Loucy (cell line): ENCODE results near the gene KCNQ5.

Experiments used
- H2AFZ ChIP-seq: fragments of 200-600 bp; sonication (generic); 2 replicates; pipeline ENCODE4 v1.6.0; 2016; ENCODE audit warnings: antibody characterized with exemption, mild to moderate bottlenecking, low read length, moderate library complexity
- H3F3A ChIP-seq: fragments of 200-600 bp; 2 replicates; pipeline ENCODE4 v1.6.0; 2016; ENCODE audit warnings: antibody characterized with exemption, low read depth, mild to moderate bottlenecking
- H3K27me3 ChIP-seq: fragments of 200-600 bp; sonication (generic); 2 replicates; pipeline ENCODE4 v1.6.1; 2014; ENCODE audit warnings: low read length, mild to moderate bottlenecking; ENCODE audit not compliant: insufficient read depth, poor library complexity, severe bottlenecking
- H3K36me3 ChIP-seq: fragments of 200-600 bp; sonication (generic); 2 replicates; pipeline ENCODE4 v1.6.1; 2016; ENCODE audit warnings: low read length; ENCODE audit not compliant: insufficient read depth
- H3K4me1 ChIP-seq: fragments of 200-600 bp; sonication (generic); 2 replicates; pipeline ENCODE4 v1.5.1; 2014; ENCODE audit warnings: low read length, mild to moderate bottlenecking; ENCODE audit not compliant: insufficient read depth, poor library complexity, severe bottlenecking
- H3K4me2 ChIP-seq: fragments of 200-600 bp; sonication (generic); 2 replicates; pipeline ENCODE4 v1.6.0; 2014; ENCODE audit warnings: antibody characterized with exemption, low read length, low read depth, mild to moderate bottlenecking; ENCODE audit not compliant: poor library complexity, severe bottlenecking
- H3K4me3 ChIP-seq: fragments of 200-600 bp; sonication (generic); 2 replicates; pipeline ENCODE4 v1.5.1; 2014; ENCODE audit warnings: low read length, mild to moderate bottlenecking, mixed read lengths; ENCODE audit not compliant: poor library complexity, severe bottlenecking
- H3K79me2 ChIP-seq: fragments of 200-600 bp; sonication (generic); 2 replicates; pipeline ENCODE4 v1.6.1; 2014; ENCODE audit warnings: low read length; ENCODE audit not compliant: insufficient read depth
- H3K9ac ChIP-seq: fragments of 200-600 bp; sonication (generic); 2 replicates; pipeline ENCODE4 v1.6.0; 2014; ENCODE audit warnings: mild to moderate bottlenecking, low read depth, low read length, moderate library complexity; ENCODE audit not compliant: poor library complexity, severe bottlenecking
- H3K9me2 ChIP-seq: fragments of 200-600 bp; sonication (generic); replicated peaks from 2 replicates; pipeline ENCODE4 v1.6.1; 2016; ENCODE audit warnings: low read depth, low read length, mixed read lengths
- H3K9me3 ChIP-seq: fragments of 200-600 bp; sonication (generic); 2 replicates; pipeline ENCODE4 v1.6.1; 2014; ENCODE audit warnings: mild to moderate bottlenecking, antibody characterized with exemption, low read length, low read depth; ENCODE audit not compliant: insufficient read depth
- H4K20me1 ChIP-seq: fragments of 200-600 bp; sonication (generic); 2 replicates; pipeline ENCODE4 v1.6.0; 2014; ENCODE audit warnings: antibody characterized with exemption, low read length, mild to moderate bottlenecking; ENCODE audit not compliant: insufficient read depth, poor library complexity, severe bottlenecking
- EZH2phosphoT487 ChIP-seq: fragments of 200-600 bp; IDR thresholded peaks from 2 replicates; pipeline ENCODE4 v1.6.1; 2018; ENCODE audit warnings: antibody characterized with exemption, mild to moderate bottlenecking, moderate library complexity, borderline replicate concordance
- TF ChIP-seq, protein P1 (sequence below): fragments of 200-600 bp; sonication (generic); conservative IDR thresholded peaks from 2 replicates; pipeline ENCODE4 v1.5.1; 2014; ENCODE audit warnings: mild to moderate bottlenecking, antibody characterized with exemption, low read length

Gene KCNQ5

DNA sequence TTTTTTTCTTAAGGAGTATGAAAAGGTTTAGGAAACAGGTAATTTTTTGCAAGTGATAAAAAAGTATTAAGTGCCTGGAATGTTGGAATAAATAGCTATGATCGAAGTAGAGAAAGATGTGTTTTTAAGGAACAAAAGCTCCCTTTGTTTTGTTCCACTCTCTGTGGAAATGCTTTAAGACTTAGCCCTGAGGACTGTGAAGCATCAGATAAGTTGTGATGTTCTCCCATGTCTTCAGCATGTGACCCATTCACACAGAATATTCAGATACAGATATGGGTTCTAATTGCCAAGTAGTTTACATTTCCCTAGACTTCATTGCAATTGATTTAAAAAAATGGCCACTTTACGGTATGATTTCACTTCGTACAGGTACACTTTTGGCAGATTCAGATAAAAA lies 80.6 kb downstream of the KCNQ5 start:
- Histone ChIP-seq H3K36me3 (no peaks in the 10 kb centered on the region), H3K9me2 (no peaks in the 10 kb centered on the region), H3K27me3 (no peaks in the 10 kb centered on the region), H3K79me2 (no peaks in the 10 kb centered on the region), H3K9ac (no peak overlapping the region), H3K9me3 (no peaks in the 10 kb centered on the region), H3K4me1 (no peaks in the 10 kb centered on the region), H2AFZ (no peak overlapping the region), H4K20me1 (no peaks in the 10 kb centered on the region), H3K4me2 (no peak overlapping the region), H3K4me3 (no peak overlapping the region), H3F3A (no peaks in the 10 kb centered on the region)
- TF ChIP-seq EZH2phosphoT487, result no peak
- TF ChIP-seq, protein P1, sequence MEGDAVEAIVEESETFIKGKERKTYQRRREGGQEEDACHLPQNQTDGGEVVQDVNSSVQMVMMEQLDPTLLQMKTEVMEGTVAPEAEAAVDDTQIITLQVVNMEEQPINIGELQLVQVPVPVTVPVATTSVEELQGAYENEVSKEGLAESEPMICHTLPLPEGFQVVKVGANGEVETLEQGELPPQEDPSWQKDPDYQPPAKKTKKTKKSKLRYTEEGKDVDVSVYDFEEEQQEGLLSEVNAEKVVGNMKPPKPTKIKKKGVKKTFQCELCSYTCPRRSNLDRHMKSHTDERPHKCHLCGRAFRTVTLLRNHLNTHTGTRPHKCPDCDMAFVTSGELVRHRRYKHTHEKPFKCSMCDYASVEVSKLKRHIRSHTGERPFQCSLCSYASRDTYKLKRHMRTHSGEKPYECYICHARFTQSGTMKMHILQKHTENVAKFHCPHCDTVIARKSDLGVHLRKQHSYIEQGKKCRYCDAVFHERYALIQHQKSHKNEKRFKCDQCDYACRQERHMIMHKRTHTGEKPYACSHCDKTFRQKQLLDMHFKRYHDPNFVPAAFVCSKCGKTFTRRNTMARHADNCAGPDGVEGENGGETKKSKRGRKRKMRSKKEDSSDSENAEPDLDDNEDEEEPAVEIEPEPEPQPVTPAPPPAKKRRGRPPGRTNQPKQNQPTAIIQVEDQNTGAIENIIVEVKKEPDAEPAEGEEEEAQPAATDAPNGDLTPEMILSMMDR, result no peak

DNA sequence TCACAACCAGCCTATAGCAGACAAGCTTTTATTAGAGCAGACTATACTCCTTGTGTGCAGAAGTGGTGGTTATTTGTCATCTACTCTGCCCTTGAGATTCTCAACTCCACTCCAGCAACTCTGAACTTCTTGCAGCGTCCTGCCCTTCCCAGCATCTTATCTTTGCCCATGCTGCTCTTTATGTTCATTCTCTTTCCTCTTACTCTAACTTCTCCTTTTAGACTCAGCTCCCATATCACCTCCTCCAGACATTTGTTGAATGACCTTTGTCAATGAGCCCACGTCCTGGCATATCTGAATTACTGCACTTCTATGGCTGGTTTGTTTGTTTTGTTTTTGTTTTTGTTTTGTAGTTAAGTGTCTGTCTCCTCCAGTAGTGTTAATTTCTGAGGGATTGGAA lies 81.2 kb downstream of the KCNQ5 start:
- Histone ChIP-seq H3K36me3 (no peaks in the 10 kb centered on the region), H3K9me3 (no peaks in the 10 kb centered on the region), H3K9me2 (no peaks in the 10 kb centered on the region), H3K4me3 (no peak overlapping the region), H3K27me3 (no peaks in the 10 kb centered on the region), H4K20me1 (no peaks in the 10 kb centered on the region), H3K9ac (no peak overlapping the region), H3K4me1 (no peaks in the 10 kb centered on the region), H3K79me2 (no peaks in the 10 kb centered on the region), H3F3A (no peaks in the 10 kb centered on the region), H3K4me2 (no peak overlapping the region), H2AFZ (no peak overlapping the region)
- TF ChIP-seq, protein P1, result no peak
- TF ChIP-seq EZH2phosphoT487, result no peak

DNA sequence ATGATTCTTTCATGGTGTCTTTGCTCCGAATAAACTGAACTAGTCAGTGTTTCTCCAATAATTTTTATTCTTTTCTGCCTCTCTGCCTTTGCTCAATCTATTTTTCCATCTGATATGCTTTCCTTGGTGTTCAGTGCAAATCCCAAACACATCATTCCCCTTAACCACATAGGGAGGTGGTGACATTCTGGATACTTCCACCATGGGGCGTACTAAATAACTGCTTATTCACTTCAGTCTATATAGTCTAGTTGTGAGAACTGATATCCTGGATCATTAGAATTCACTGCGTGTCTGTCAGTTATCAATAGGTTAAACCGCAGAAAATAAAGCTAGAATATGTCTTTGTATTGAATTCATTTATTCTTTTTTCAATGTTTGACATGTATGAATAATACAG lies 83.1 kb downstream of the KCNQ5 start:
- Histone ChIP-seq H3K4me1 (no peaks in the 10 kb centered on the region), H3K27me3 (no peaks in the 10 kb centered on the region), H3K4me3 (no peak overlapping the region), H3K9me2 (no peaks in the 10 kb centered on the region), H3K9ac (no peak overlapping the region), H3K79me2 (no peaks in the 10 kb centered on the region), H3K4me2 (no peak overlapping the region), H4K20me1 (no peaks in the 10 kb centered on the region), H2AFZ (no peak overlapping the region), H3K36me3 (no peaks in the 10 kb centered on the region), H3F3A (no peaks in the 10 kb centered on the region), H3K9me3 (no peaks in the 10 kb centered on the region)
- TF ChIP-seq EZH2phosphoT487, result no peak
- TF ChIP-seq, protein P1, result no peak
